ENCODE data around the gene CST11.

The CST11 gene

GRCh38 chr20:23501926-23502325 lies 49.2 kb upstream of the CST11 start (continued):
- TF ChIP-seq BCL6B (tag by site-specific recombination; IDR thresholded peaks at IDR 0.05) (no peak), ZBTB10 (tag by site-specific recombination; IDR thresholded peaks at IDR 0.05) (no peak), ZBTB7A (tag by site-specific recombination; IDR thresholded peaks at IDR 0.05; ENCODE audit: low read depth) (no peak), ZNF660 (tag by site-specific recombination; IDR thresholded peaks at IDR 0.05) (no peak), FEZF1 (tag by site-specific recombination; IDR thresholded peaks at IDR 0.05) (no peak), ZNF488 (tag by site-specific recombination; IDR thresholded peaks at IDR 0.05) (no peak), BCL11A (tag by site-specific recombination; IDR thresholded peaks at IDR 0.05; ENCODE audit: low read depth) (no peak), ZNF239 (tag by site-specific recombination; IDR thresholded peaks at IDR 0.05) (no peak), ZNF624 (tag by site-specific recombination; IDR thresholded peaks at IDR 0.05) (no peak), YY1 (tag by site-specific recombination; IDR thresholded peaks at IDR 0.05) (no peak)

GRCh38 chr20:23497536-23497935 lies 44.9 kb upstream of the CST11 start:
- Histone ChIP-seq H3K27ac (ENCODE audit: extremely low read depth, low read depth, low read length) (no peak overlapping the region), H3K4me1 (ENCODE audit: control insufficient read depth, insufficient read depth, low read length) (no peaks in the 10 kb centered on the region), H3K4me3 (ENCODE audit: low read depth, low read length) (no peak overlapping the region), H3K9me3 (ENCODE audit: control insufficient read depth, insufficient read depth, low read depth, low read length) (no peaks in the 10 kb centered on the region), H3K36me3 (ENCODE audit: control insufficient read depth in 2 of 2, insufficient read depth in 1 of 2, low read length in 2 of 2) (no peaks in the 10 kb centered on the region)
- ChIA-PET CTCF (interaction anchor here (0.7 kb wide), 1 partner anchor 15 kb away, joined by 4 read pairs; no protein-coding TSS in a partner anchor), POLR2A (no interaction called here)
- TF ChIP-seq REST (tag by site-specific recombination; IDR thresholded peaks at IDR 0.05) (no peak), ZNF274 (IDR thresholded peaks at IDR 0.05; ENCODE audit: low read length) (no peak), ZNF274 (tag by site-specific recombination; IDR thresholded peaks at IDR 0.05; ENCODE audit: borderline replicate concordance) (no peak), ZNF571 (tag by site-specific recombination; IDR thresholded peaks at IDR 0.05) (no peak), ZNF416 (tag by site-specific recombination; IDR thresholded peaks at IDR 0.05) (no peak), ZNF626 (tag by site-specific recombination; IDR thresholded peaks at IDR 0.05) (no peak), SCRT1 (tag by site-specific recombination; IDR thresholded peaks at IDR 0.05; ENCODE audit: borderline replicate concordance) (no peak), ZSCAN4 (tag by site-specific recombination; IDR thresholded peaks at IDR 0.05) (no peak), ZBTB7A (tag by site-specific recombination; IDR thresholded peaks at IDR 0.05; ENCODE audit: low read depth) (no peak)

Data from HEK293 (cell line).